SU-DHL-6 (cell line): ENCODE measurements around the gene YPEL1.

Experiments used
- H2AFZ ChIP-seq: fragments of 200-600 bp; sonication (generic); 2 replicates; pipeline ENCODE4 v1.6.1; 2014; ENCODE audit warnings: low read depth, mild to moderate bottlenecking, moderate library complexity, mixed read lengths, antibody characterized with exemption, low read length; ENCODE audit not compliant: severe bottlenecking
- H3F3A ChIP-seq: fragments of 200-600 bp; shearing (Covaris generic); 2 replicates; pipeline ENCODE4 v1.6.0; 2016; ENCODE audit warnings: antibody characterized with exemption, mild to moderate bottlenecking; ENCODE audit not compliant: insufficient read depth
- H3K27ac ChIP-seq: fragments of 200-600 bp; sonication (generic); 2 replicates; pipeline ENCODE4 v1.5.1; 2016; ENCODE audit warnings: low read depth, mild to moderate bottlenecking, low read length, moderate library complexity, mixed read lengths
- H3K27me3 ChIP-seq: fragments of 200-600 bp; sonication (generic), shearing (Covaris generic); 2 replicates; pipeline ENCODE4 v1.6.0; 2014; ENCODE audit warnings: mild to moderate bottlenecking, low read length
- H3K36me3 ChIP-seq: fragments of 200-600 bp; sonication (generic); 2 replicates; pipeline ENCODE4 v1.6.1; 2014; ENCODE audit warnings: mild to moderate bottlenecking, low read length, mixed read lengths
- H3K4me2 ChIP-seq: fragments of 300-600, 200-600 bp; shearing (Covaris generic), sonication (generic); 2 replicates; pipeline ENCODE4 v1.6.0; 2014; ENCODE audit warnings: low read length, low read depth, mild to moderate bottlenecking; ENCODE audit not compliant: poor library complexity, severe bottlenecking
- H3K4me3 ChIP-seq: fragments of 200-600 bp; sonication (generic); 2 replicates; pipeline ENCODE4 v1.5.1; 2014; ENCODE audit warnings: antibody characterized with exemption, low read length, mild to moderate bottlenecking, mixed read lengths; ENCODE audit not compliant: insufficient read depth, poor library complexity, severe bottlenecking
- H3K79me2 ChIP-seq: fragments of 200-600 bp; sonication (generic); 2 replicates; pipeline ENCODE4 v1.6.1; 2014; ENCODE audit warnings: mild to moderate bottlenecking, low read length, moderate library complexity; ENCODE audit not compliant: insufficient read depth
- H3K9ac ChIP-seq: fragments of 200-600 bp; sonication (generic); 2 replicates; pipeline ENCODE4 v1.7.0; 2014; ENCODE audit warnings: mild to moderate bottlenecking, low read length
- H3K9me2 ChIP-seq: fragments of 200-600 bp; sonication (generic); replicated peaks from 2 replicates; pipeline ENCODE4 v1.6.1; 2014; ENCODE audit warnings: low read length; ENCODE audit not compliant: insufficient read depth
- H3K9me3 ChIP-seq: fragments of 200-600 bp; sonication (generic); 2 replicates; pipeline ENCODE4 v1.6.1; 2014; ENCODE audit warnings: low read length, mixed read lengths; ENCODE audit not compliant: insufficient read depth
- H4K20me1 ChIP-seq: fragments of 200-600 bp; sonication (generic); 2 replicates; pipeline ENCODE4 v1.6.1; 2014; ENCODE audit warnings: low read depth, mild to moderate bottlenecking, antibody characterized with exemption, low read length, moderate library complexity, mixed read lengths
- CTCF ChIP-seq: fragments of 200-600 bp; sonication (generic); IDR thresholded peaks from one replicate; pipeline ENCODE4 v1.5.1; 2017; ENCODE audit warnings: antibody characterized with exemption, mild to moderate bottlenecking, low read length, moderate library complexity; ENCODE audit not compliant: insufficient read depth, poor library complexity, severe bottlenecking
- EZH2phosphoT487 ChIP-seq: fragments of 200-600 bp; sonication (generic), shearing (Covaris generic); conservative IDR thresholded peaks from 2 replicates; pipeline ENCODE4 v1.6.1; 2018; ENCODE audit warnings: mild to moderate bottlenecking, antibody characterized with exemption, low read length, moderate library complexity, mixed read lengths

The YPEL1 gene

GRCh38 chr22:21712751-21713427, 22.7 kb downstream of the YPEL1 start:
- no peak overlapping the region for H3K27ac ChIP-seq
- H3K36me3 ChIP-seq, result no peaks in the 10 kb centered on the region
- H2AFZ ChIP-seq, result no peak overlapping the region
- H3K9me2 ChIP-seq, result no peaks in the 10 kb centered on the region
- peak overlapping the region; percentile 26 for H3K4me2 ChIP-seq
- no peaks in the 10 kb centered on the region for H4K20me1 ChIP-seq
- H3F3A ChIP-seq, result no peaks in the 10 kb centered on the region
- TF ChIP-seq CTCF (peak; percentile 37), EZH2phosphoT487 (no peak)
- H3K9ac ChIP-seq, result no peak overlapping the region
- H3K79me2 ChIP-seq, result no peaks in the 10 kb centered on the region
- no peak overlapping the region for H3K4me3 ChIP-seq
- H3K9me3 ChIP-seq, result no peaks in the 10 kb centered on the region
- H3K27me3 ChIP-seq, result no peaks in the 10 kb centered on the region

GRCh38 chr22:21711851-21712250, 23.7 kb downstream of the YPEL1 start:
- Histone ChIP-seq H3K4me2 (no peak overlapping the region), H3F3A (no peaks in the 10 kb centered on the region), H3K79me2 (no peaks in the 10 kb centered on the region), H3K36me3 (no peaks in the 10 kb centered on the region), H3K27ac (no peak overlapping the region), H2AFZ (no peak overlapping the region), H3K9me2 (no peaks in the 10 kb centered on the region), H3K4me3 (no peak overlapping the region), H3K9me3 (no peaks in the 10 kb centered on the region), H4K20me1 (no peaks in the 10 kb centered on the region), H3K9ac (no peak overlapping the region), H3K27me3 (no peaks in the 10 kb centered on the region)
- TF ChIP-seq EZH2phosphoT487 (no peak), CTCF (no peak)

GRCh38 chr22:21710156-21710555, 25.4 kb downstream of the YPEL1 start:
- H3K4me2 ChIP-seq, result no peak overlapping the region
- no peaks in the 10 kb centered on the region for H4K20me1 ChIP-seq
- no peaks in the 10 kb centered on the region for H3K27me3 ChIP-seq
- H3K36me3 ChIP-seq, result no peaks in the 10 kb centered on the region
- no peak overlapping the region for H3K27ac ChIP-seq
- no peak for TF ChIP-seq CTCF
- TF ChIP-seq EZH2phosphoT487, result no peak
- H3F3A ChIP-seq, result no peaks in the 10 kb centered on the region
- no peak overlapping the region for H3K9ac ChIP-seq
- no peak overlapping the region for H3K4me3 ChIP-seq
- no peaks in the 10 kb centered on the region for H3K9me2 ChIP-seq
- no peaks in the 10 kb centered on the region for H3K9me3 ChIP-seq
- H2AFZ ChIP-seq, result no peak overlapping the region
- H3K79me2 ChIP-seq, result no peaks in the 10 kb centered on the region
